Body of pancreas (tissue), 4 donors: ENCODE measurements around the gene PLEKHM1. TPM values are rescaled to one million over a fixed set of nuclear protein-coding genes. Genes with fewer than 3 reads are reported as not detected.

ENCODE experiments used
- ATAC-seq: fragments of 150-250 bp; one replicate; pipeline ENCODE4 v1.9.1; 2016
- DNase-seq, 4 donors: peaks; one replicate each; pipeline ENCODE4 v3.0.0-alpha.2; 2019
- H3K27ac ChIP-seq, 4 donors: fragments of 200-600 bp; sonication (generic); 1 replicate in 3 of 4; 2 replicates in 1 of 4; pipeline versions ENCODE4 v1.5.1 to v1.6.1; 2016 to 2019; ENCODE audit warnings: mild to moderate bottlenecking in 1 of 4, mixed read lengths in 1 of 4, moderate library complexity in 1 of 4
- H3K27me3 ChIP-seq, 2 donors: fragments of 200-600 bp; sonication (generic); one replicate each; pipeline ENCODE4 v1.6.0; 2016; ENCODE audit warnings: mild to moderate bottlenecking in 1 of 2
- H3K36me3 ChIP-seq, 2 donors: fragments of 200-600 bp; sonication (generic); replicated peaks in 1 of 2; 2 replicates each; pipeline ENCODE4 v1.5.1; 2016; ENCODE audit warnings: low read depth in 2 of 2; ENCODE audit not compliant: insufficient read depth in 1 of 2
- H3K4me1 ChIP-seq: fragments of 200-600 bp; sonication (generic); one replicate; pipeline ENCODE4 v1.6.0; 2016
- H3K4me3 ChIP-seq, 2 donors: fragments of 200-600 bp; sonication (generic); 1 replicate in 1 of 2; 2 replicates in 1 of 2; pipeline ENCODE4 v1.5.1; 2016 to 2019
- H3K9me3 ChIP-seq, 3 donors: fragments of 200-600 bp; sonication (generic); 1 replicate in 2 of 3; 2 replicates in 1 of 3; pipeline ENCODE4 v1.5.1; 2016
- POLR2A ChIP-seq, 3 donors: fragments of 450-650 bp; IDR thresholded peaks; one replicate each; pipeline ENCODE4 v1.6.1; 2016; ENCODE audit warnings: antibody characterized with exemption in 3 of 3, mild to moderate bottlenecking in 2 of 3
- WGBS, 2 donors: methylation state at CpG; one replicate each; pipeline ENCODE4 v1.1.5; 2017; 5-methylcytosine and 5-hydroxymethylcytosine counted together
- intact Hi-C: fragments of 100-400 bp; cut with DNase I; formaldehyde crosslinking; loops from one replicate; pipeline ENCODE4 v1.15.1; 2023
- total RNA-seq, 2 donors: library from RNA; depleted of rRNA; stranded (reverse); fragments of >200 nt; gene quantifications; one replicate each; pipeline ENCODE4 v1.1.0, GENCODE V29; 2016
- TF ChIP-seq, protein P1 (sequence below), 7 experiments: fragments of 450-650 bp in 4 of 7; fragments of 200-600 bp in 3 of 7; sonication (generic) in 3 of 7; IDR thresholded peaks; one replicate each; pipeline ENCODE4 v1.5.1; 2016 to 2019; ENCODE audit warnings: antibody characterized with exemption in 7 of 7

The PLEKHM1 gene
- total RNA-seq, 2 donors from 2014 or later, result 20.8 to 35.3 TPM

DNA sequence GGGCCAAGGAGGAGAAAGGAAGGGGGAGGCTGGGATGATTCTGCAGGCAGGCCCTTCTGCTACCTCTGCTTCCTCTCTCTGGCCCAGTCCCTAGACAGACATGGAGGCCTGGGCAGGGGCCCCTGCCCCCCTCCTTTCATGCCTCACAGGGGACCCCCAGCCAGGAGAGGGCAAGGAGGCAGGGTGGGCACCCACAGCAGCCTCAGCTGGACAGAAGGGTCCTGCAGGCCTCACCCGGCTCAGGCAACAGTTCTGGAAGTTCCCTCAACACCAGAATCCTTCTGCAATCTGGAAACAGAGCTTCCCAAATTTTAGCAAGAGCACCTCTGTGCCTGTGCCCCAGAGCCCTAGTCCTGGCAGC, 66.6 kb downstream of the PLEKHM1 start:
- Histone ChIP-seq H3K9me3 (no peaks in the 10 kb centered on the region), H3K27me3 (no peaks in the 10 kb centered on the region), H3K4me1 (peaks cover 37% of the 10 kb centered on the region), H3K27ac (peak overlapping the region in 1 of 4 donors; percentile 72), H3K4me3 (no peak overlapping the region), H3K36me3 (no peaks in the 10 kb centered on the region)
- 73% methylated on average over 1 of the region's 1 CpG; no CpG with 5 or more reads in 1 of the 2 donors for WGBS, 2 donors
- intact Hi-C loops, result no loop called here
- ATAC-seq (no peak), DNase-seq (no peak)
- TF ChIP-seq, protein P1, sequence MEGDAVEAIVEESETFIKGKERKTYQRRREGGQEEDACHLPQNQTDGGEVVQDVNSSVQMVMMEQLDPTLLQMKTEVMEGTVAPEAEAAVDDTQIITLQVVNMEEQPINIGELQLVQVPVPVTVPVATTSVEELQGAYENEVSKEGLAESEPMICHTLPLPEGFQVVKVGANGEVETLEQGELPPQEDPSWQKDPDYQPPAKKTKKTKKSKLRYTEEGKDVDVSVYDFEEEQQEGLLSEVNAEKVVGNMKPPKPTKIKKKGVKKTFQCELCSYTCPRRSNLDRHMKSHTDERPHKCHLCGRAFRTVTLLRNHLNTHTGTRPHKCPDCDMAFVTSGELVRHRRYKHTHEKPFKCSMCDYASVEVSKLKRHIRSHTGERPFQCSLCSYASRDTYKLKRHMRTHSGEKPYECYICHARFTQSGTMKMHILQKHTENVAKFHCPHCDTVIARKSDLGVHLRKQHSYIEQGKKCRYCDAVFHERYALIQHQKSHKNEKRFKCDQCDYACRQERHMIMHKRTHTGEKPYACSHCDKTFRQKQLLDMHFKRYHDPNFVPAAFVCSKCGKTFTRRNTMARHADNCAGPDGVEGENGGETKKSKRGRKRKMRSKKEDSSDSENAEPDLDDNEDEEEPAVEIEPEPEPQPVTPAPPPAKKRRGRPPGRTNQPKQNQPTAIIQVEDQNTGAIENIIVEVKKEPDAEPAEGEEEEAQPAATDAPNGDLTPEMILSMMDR (IDR thresholded peaks at IDR 0.05), result no peak
- no peak for TF ChIP-seq POLR2A (IDR thresholded peaks at IDR 0.05)

DNA sequence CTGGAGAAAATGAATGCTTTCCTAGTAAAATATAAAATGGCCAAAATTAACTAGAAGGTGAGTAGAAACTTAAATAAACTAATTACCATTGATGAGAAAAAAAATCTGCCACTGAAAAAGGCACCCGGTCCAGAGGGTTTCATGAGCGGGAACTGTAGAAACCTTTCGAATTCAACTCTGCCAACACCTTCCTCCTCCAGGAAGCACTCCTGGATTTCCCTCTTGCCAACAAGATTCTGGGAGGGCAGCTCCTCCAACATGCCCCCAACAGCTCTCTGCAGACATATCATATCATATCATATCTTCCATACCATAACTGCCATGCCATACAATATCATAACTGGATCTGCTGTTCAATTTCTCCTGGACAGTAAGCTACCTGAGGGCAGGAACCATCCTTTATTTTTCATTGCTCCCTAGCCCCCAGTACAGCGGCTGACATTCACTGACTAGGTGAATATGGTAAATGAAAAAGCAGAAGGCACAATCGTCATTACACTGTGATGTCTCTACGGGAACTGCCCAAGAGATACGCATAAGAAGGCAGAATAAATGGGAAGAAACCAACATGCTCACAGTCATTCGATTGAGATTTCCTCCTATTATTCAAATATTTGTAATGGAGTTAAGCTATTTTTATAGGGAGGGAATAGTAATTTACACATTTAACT, 67.1 kb downstream of the PLEKHM1 start:
- Histone ChIP-seq H3K27ac (no peak overlapping the region), H3K36me3 (no peaks in the 10 kb centered on the region), H3K9me3 (no peaks in the 10 kb centered on the region), H3K4me3 (no peak overlapping the region), H3K27me3 (no peaks in the 10 kb centered on the region), H3K4me1 (peaks cover 32% of the 10 kb centered on the region)
- intact Hi-C loops, result no loop called here
- TF ChIP-seq, protein P1 (IDR thresholded peaks at IDR 0.05), result no peak
- TF ChIP-seq POLR2A (IDR thresholded peaks at IDR 0.05), result no peak
- DNase-seq (no peak), ATAC-seq (no peak)
- 71 to 87% methylated on average over 8 of the region's 8 CpGs for WGBS, 2 donors

DNA sequence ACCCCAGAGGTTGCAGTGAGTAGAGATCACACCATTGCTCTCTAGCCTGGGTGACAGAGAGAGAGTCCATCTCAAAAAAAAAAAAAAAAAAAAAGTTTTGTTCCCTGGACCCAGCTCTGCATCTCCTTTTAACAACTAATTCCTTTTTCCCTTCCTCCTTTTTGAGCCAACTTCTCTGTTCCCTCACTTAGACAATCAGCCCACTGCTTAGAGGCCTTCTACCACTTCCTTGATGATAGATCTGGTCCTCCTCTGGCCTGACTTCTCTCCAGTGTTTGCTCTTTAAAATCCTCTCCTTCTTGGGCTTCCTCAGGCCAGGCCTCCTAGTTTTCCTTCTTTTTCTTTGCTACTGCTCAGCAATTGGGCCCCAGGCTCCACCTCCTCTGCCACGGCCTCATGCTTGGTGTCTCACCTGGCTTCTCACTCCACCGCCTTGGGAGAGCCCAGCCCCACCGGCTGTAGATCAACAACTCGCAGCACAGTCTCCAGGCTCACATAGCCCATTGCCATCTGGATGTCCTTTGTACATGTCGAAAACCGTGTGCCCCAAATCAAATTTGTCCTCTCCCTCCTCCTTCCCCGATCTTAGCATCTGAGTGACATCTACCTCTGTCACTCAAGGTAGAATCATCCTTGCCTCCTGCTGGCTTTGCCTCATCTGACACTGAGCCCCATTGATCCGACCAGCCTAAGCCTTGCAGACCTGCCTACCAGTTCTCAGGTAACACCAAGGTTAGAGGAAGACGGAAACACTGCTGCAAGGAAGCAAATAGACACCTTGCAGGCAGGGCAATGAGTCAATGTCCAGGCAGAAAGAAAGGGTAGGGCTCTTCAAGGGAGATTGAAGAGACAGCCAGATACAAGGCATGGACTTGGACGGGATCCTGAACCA, 75.3 kb downstream of the PLEKHM1 start:
- ATAC-seq, result no peak
- H3K4me1 ChIP-seq, result no peaks in the 10 kb centered on the region

DNA sequence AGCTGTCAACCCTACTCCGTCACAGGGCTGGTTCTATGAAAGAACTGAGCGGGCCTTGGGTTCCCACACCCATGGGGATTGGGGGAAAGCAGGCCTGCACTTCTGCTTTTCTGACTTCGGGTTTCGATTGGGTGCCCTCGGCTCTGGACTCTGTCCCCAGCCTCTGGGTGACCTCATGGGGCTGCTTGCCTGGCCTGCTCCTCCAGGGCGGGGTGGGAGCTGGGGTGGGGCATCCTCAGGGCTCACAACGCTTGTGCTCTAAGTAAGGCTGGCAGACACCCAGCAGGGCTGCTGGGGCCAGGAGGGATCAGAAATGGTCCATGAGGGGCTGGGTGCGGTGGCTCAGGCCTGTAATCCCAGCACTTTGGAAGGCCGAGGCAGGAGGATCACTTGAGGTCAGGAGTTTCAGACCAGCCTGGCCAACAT, 77.0 kb downstream of the PLEKHM1 start:
- no peaks in the 10 kb centered on the region for H3K4me1 ChIP-seq
- peak; percentile 31 for ATAC-seq
- intact Hi-C loops, result no loop called here
- no peak overlapping the region for H3K4me3 ChIP-seq
- no peaks in the 10 kb centered on the region for H3K36me3 ChIP-seq
- 66 to 92% methylated on average over 6 to 8 of the region's 9 CpGs for WGBS, 2 donors
- no peaks in the 10 kb centered on the region for H3K27me3 ChIP-seq
- DNase-seq, result peak in 1 of 4 donors; percentile 67
- H3K9me3 ChIP-seq, result no peaks in the 10 kb centered on the region
- TF ChIP-seq POLR2A (IDR thresholded peaks at IDR 0.05), result no peak
- TF ChIP-seq, protein P1 (IDR thresholded peaks at IDR 0.05), result no peak
- no peak overlapping the region for H3K27ac ChIP-seq

More for the DNA sequence above, 75.3 kb downstream of the PLEKHM1 start:
- TF ChIP-seq, protein P1 (IDR thresholded peaks at IDR 0.05), result no peak
- TF ChIP-seq POLR2A (IDR thresholded peaks at IDR 0.05), result no peak
- Histone ChIP-seq H3K27ac (no peak overlapping the region), H3K36me3 (no peaks in the 10 kb centered on the region), H3K9me3 (no peaks in the 10 kb centered on the region), H3K4me3 (no peak overlapping the region), H3K27me3 (no peaks in the 10 kb centered on the region)
- no peak for DNase-seq
- intact Hi-C loops, result no loop called here
- 85 to 87% methylated on average over 9 to 10 of the region's 10 CpGs for WGBS, 2 donors
